T1000 (cell line): ENCODE data around the gene IFI30.
"Not testable (repeated sequence)": the region's sequence is repeated elsewhere in the genome, so short reads cannot be mapped to it uniquely, and the experiment has no call there.

Experiments
- DNase-seq: peaks from one replicate; lab custom pipeline; 2025; ENCODE audit warnings: mixed read lengths; lab: John Stamatoyannopoulos, UW

IFI30 gene

GRCh38 chr19:18203408-18203862 is 29.8 kb downstream of the IFI30 start:
- DNase-seq, result no peak

- peak; percentile 98 for DNase-seq
These were observed 30.3 kb downstream of the IFI30 start, which contains the start of gene RAB3A for GRCh38 chr19:18203863-18204393. Gene RAB3A, minus strand, starts transcription at chr19:18204042. Its CDS starts 1,302 bp downstream, at chr19:18202740.

- no peak for DNase-seq
These were observed 31.0 kb downstream of the IFI30 start for GRCh38 chr19:18204394-18205199.

GRCh38 chr19:18205200-18205892 is 31.7 kb downstream of the IFI30 start:
- DNase-seq, result no peak

GRCh38 chr19:18206018-18206417 is 32.4 kb downstream of the IFI30 start:
- no peak for DNase-seq

- no peak for DNase-seq
These were observed 34.7 kb downstream of the IFI30 start for GRCh38 chr19:18208098-18208951.

- not testable (repeated sequence) for DNase-seq
These were observed 36.3 kb downstream of the IFI30 start for GRCh38 chr19:18209912-18210311.

GRCh38 chr19:18211683-18212082 is 38.1 kb downstream of the IFI30 start:
- DNase-seq, result no peak

GRCh38 chr19:18214779-18215433 is 41.3 kb downstream of the IFI30 start:
- DNase-seq, result no peak

- no peak for DNase-seq
These were observed 43.2 kb downstream of the IFI30 start for GRCh38 chr19:18216789-18217188.

- DNase-seq, result no peak
These were observed 44.5 kb downstream of the IFI30 start for GRCh38 chr19:18218159-18218558.

- DNase-seq, result no peak
These were observed 45.0 kb downstream of the IFI30 start for GRCh38 chr19:18218600-18218999.

GRCh38 chr19:18219911-18220631 is 46.5 kb downstream of the IFI30 start:
- no peak for DNase-seq

- no peak for DNase-seq
These were observed 47.1 kb downstream of the IFI30 start for GRCh38 chr19:18220632-18221275.

- DNase-seq, result no peak
These were observed 48.5 kb downstream of the IFI30 start for GRCh38 chr19:18221815-18222725.

- DNase-seq, result no peak
These were observed 50.4 kb downstream of the IFI30 start for GRCh38 chr19:18223860-18224524.

GRCh38 chr19:18224525-18225354 is 51.1 kb downstream of the IFI30 start:
- peak; percentile 96 for DNase-seq

GRCh38 chr19:18225355-18225701 is 51.7 kb downstream of the IFI30 start:
- DNase-seq, result no peak
